LHCN-M2 (cell line): Measurements from ENCODE around the gene HECTD2. TPM values are rescaled to one million over a fixed set of nuclear protein-coding genes. Genes with fewer than 3 reads are reported as not detected.
"Not testable (repeated sequence)": the region's sequence is repeated elsewhere in the genome, so short reads cannot be mapped to it uniquely, and the experiment has no call there.

Experiments
- DNase-seq: peaks from one replicate; pipeline ENCODE4 v3.0.0-alpha.2; 2012; ENCODE audit warnings: low read depth
- polyA plus RNA-seq: library from polyadenylated mRNA; unstranded; fragments of >200 nt; gene quantifications from one replicate; pipeline ENCODE4 v1.2.1, GENCODE V29; 2012; ENCODE audit warnings: missing spikeins
- total RNA-seq: library from RNA; depleted of rRNA; stranded (reverse); fragments of >200 nt; gene quantifications from 2 replicates; pipeline ENCODE4 v1.2.3, GENCODE V29; 2014; rRNA removed

HECTD2 gene, protein sequence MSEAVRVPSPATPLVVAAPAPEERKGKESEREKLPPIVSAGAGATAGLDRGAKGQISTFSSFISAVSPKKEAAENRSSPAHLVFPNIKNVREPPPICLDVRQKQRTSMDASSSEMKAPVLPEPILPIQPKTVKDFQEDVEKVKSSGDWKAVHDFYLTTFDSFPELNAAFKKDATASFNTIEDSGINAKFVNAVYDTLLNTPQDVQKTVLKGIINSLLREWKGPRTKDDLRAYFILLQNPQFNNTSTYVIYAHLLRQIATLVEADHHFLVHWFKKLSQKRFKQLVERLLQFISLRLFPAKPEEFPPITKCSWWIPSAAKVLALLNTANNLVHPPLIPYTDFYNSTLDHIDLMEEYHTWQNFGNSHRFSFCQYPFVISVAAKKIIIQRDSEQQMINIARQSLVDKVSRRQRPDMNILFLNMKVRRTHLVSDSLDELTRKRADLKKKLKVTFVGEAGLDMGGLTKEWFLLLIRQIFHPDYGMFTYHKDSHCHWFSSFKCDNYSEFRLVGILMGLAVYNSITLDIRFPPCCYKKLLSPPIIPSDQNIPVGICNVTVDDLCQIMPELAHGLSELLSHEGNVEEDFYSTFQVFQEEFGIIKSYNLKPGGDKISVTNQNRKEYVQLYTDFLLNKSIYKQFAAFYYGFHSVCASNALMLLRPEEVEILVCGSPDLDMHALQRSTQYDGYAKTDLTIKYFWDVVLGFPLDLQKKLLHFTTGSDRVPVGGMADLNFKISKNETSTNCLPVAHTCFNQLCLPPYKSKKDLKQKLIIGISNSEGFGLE
- total RNA-seq: 20.6 and 21.4 TPM in 2 replicates
- 1.8 TPM for polyA plus RNA-seq

GRCh38 chr10:91409869-91410637 is at the start of gene HECTD2:
Gene HECTD2, plus strand, starts transcription at chr10:91410344. Its CDS starts 95 bp downstream, at chr10:91410439.
- peak; percentile 75 for DNase-seq

GRCh38 chr10:91360461-91360860 is 49.7 kb upstream of the HECTD2 start:
- no peak for DNase-seq

DNA sequence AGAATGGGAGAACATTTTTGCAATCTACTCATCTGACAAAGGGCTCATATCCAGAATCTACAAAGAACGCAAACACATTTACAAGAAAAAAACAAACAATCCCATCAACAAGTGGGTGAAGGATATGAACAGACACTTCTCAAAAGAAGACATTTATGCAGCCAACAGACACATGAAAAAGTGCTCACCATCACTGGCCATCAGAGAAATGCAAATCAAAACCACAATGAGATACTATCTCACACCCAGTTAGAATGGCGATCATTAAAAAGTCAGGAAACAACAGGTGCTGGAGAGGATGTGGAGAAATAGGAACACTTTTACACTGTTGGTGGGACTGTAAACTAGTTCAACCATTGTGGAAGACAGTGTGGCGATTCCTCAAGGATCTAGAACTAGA is 44.6 kb upstream of the HECTD2 start:
- not testable (repeated sequence) for DNase-seq

DNA sequence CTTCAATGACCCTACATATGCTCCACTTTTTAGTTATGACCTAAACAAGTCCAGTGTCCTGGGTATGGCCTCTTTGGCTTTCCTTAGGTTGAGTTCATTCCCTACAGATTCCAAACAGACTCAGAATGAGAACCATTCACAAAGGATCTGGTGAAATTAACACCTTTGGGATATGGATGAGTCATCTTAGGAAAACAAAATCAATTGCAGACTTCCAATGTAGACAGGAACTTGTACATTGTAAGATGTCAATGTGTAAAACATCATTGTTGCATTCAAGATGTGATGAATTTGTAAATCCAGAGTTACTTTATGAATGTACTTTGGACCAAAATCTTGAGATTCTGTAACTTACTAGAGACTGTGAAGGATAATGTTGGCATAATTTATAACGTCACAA is 43.4 kb upstream of the HECTD2 start:
- no peak for DNase-seq

- DNase-seq: peak; percentile 54
Observed at GRCh38 chr10:91367127-91367531, 43.0 kb upstream of the HECTD2 start.

DNA sequence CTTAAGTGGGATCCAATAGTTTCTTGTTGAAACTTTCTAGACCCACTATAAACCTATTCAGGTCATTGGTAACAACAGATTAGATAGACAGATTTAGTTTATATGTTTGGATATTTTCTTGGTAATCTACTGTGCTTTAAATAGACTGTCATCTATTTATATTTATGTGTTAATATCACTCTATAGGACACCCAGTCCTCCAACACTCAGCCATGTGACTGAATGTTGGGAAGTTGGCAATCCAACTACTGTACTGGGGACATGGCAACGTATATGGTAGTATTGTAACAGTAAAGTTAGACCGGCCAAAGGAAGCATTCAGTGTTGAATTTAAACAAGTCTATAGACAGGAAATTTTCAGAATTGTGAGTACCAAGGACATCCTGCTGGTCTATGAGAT is 42.6 kb upstream of the HECTD2 start:
- no peak for DNase-seq

- peak; percentile 56 for DNase-seq
Observed at GRCh38 chr10:91369978-91370589, 40.1 kb upstream of the HECTD2 start.

- DNase-seq: no peak
Observed at GRCh38 chr10:91374052-91374451, 36.1 kb upstream of the HECTD2 start.

DNA sequence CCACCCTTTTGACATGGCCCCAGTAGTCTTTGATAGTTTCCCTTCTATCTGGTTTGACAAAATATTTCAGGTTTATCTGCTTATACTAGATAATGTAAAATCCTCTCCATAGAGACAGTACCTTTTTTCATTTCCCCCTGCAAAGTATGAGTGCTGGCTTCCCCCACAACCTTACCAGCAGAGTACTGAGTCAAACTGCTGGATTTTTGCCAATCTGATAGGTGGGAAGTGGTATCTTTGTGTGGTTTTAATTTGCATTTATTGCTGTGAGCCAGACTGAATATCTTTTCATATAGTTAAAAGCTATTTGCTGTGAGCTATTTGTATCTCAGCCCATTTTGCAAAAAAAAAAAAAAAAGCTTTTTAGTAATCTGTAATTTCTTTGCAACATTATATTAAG is 32.1 kb upstream of the HECTD2 start:
- DNase-seq: no peak

DNA sequence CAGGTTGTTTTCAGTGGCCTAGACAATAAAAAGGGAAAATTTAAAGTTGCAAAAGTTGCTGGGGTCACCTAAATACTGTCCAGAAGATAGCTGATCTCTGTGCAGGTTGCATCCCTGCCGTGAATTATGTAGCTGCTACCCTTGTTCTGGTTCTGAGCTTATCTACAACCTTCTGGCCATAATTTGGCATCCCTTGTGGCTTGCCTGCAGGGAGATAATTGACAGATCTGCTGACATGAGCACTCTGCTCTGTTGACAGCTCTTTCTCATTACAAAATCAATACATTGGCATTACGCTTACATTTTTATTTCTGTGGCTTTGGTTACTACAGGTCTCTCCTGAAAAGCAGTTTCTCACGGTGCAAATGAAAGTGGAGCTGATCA is 29.3 kb upstream of the HECTD2 start:
- no peak for DNase-seq

GRCh38 chr10:91381257-91381891 is 28.8 kb upstream of the HECTD2 start:
- no peak for DNase-seq

GRCh38 chr10:91385306-91386085 is 24.6 kb upstream of the HECTD2 start:
- DNase-seq: no peak

DNA sequence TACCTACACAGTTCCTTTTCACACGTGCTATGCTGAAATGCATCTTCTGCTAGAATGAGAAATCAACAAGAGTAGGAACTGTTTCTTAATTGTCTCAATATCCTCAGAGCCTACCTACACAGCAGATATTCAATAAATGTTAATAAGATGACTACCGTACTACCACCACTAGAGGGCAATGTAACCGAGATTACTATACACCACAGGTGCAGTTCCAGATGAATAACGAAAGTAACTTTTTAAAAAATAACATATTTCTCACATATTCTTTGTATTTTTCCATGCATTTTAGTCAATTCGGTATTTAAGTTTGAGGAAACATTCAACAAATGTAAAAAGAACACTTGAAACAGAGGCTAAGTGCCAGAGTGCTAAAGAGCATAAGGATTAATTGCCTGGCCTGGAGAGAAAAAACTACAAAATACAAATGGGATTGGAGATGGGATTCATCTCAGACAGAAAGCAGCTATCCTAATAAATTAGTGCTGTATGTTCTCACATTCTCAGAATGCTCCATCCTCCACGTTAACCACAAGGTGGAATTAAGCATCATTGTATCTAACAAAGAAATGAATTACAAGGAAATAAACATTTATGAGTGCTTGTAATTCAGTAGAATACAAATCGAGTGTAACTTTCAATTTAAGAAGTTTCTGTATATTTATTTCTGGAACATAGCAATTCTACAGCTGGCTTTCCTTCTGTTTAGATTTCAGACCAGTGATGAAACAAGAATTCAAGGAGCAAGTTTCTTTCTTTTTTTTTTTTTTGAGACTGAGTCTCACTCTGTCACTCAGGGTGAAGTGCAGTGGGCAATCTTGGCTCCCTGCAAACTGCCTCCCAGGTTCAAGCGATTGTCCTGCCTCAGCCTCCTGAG is 20.3 kb upstream of the HECTD2 start:
- peak; percentile 62 for DNase-seq

DNA sequence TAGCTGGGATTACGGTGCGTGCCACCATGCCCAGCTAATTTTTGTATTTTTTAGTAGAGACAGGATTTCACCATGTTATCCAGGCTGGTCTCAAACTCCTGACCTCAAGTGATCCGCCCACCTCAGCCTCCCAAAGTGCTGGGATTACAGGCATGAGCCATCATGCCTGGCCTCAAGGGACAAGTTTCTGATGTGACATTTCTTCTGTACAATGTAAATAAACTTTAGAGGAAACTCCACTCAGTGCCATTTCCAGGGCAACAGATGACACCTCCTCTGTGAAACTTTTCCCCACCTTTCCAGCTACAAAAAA is 19.7 kb upstream of the HECTD2 start:
- not testable (repeated sequence) for DNase-seq

DNA sequence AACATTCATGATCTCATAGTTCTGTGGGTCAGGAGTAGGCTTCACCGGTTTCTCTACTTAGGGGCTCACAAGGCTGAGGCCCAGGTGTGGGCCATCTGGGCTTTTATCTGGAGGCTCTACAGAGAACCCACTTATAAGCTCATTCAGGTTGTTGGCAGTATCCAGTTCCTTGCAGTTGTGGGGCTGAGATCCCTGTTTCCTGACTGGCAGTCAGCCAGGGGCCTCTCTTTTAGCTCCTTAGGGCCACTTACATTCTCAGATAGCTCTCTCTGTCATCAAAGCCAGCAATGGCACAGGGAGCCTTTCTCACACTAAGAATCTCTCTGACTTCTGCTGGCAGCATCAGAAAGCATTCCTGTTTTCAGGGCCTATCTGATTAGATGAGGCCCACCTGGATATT is 18.2 kb upstream of the HECTD2 start:
- DNase-seq: no peak

DNA sequence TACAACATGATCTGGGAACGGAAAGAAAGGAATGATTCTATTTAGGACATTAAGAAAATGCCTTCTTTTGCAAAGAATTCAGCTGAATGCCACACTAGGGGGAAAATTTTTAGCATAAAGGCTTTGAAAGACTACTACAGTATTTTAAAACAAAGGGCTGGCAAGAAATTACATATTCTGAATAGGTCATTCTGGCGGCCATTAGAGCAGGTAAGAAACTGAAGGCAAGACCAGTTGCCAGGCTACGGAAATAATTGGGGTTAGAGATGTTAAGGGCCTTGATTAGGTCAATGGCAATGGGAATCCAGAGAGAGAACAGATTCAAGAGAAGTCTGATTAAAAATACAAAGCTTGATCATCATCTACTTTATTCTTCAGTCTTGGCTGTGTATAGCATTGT is 3.8 kb upstream of the HECTD2 start:
- no peak for DNase-seq

DNA sequence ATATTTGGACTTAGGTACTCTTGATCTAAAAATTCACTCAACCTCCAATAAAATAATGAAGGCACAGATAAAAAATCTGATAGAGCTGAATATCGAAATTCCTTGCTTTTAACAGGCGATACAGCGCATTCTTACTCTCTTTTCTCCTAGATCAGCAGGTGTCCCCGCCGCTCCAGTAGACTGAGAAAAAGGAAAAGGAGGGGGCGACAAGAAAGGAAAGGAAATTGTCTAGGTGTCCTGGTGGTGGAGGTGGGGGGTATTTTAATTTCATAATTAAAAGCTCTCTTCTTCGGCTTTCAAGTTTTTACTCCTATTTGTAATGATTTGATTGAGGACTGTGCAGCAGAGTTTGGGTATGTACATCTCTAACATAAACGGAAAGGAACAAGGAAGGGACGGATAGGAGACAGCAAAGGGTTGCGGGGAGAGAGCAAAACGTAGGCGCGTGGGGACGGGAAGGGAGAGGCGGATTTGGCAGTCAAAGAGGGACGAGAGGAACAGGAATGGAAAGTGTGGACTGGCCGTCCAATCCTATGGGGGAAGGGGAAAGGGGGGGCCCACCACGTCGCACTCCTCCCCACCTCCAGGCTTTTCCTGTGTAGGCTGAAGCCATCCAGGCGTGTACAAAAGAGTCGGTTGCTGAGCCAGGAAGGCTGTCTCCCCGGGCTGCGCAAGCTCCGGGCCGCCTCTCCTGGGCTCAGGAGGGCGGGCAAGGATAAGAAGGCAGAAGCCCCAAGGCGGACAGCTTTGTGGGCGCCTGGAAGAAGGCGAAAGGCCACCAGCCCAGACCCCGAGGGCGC is 875 bp upstream of the HECTD2 start:
- DNase-seq: peak; percentile 79

GRCh38 chr10:91410638-91411371 is 661 bp downstream of the HECTD2 start:
- peak; percentile 49 for DNase-seq
